Prostate gland (tissue), 2 donors: Measurements from ENCODE around the gene PTPN7.

Experiments
- CTCF ChIP-seq, 4 experiments: fragments of 200-600 bp in 2 of 4; fragments of 450-650 bp in 2 of 4; sonication (generic) in 2 of 4; IDR thresholded peaks; 1 replicate in 3 of 4; 2 replicates in 1 of 4; pipeline ENCODE4 v1.5.1; 2016 to 2019; ENCODE audit warnings: antibody characterized with exemption in 4 of 4, mild to moderate bottlenecking in 2 of 4, moderate library complexity in 2 of 4
- POLR2A ChIP-seq: fragments of 450-650 bp; IDR thresholded peaks from one replicate; pipeline ENCODE4 v1.6.1; 2016; ENCODE audit warnings: antibody characterized with exemption, mild to moderate bottlenecking
- POLR2AphosphoS5 ChIP-seq: sonication (generic); formaldehyde crosslinking; IDR thresholded peaks from one replicate; pipeline ENCODE4 v1.6.1; 2017; ENCODE audit warnings: antibody characterized with exemption

DNA sequence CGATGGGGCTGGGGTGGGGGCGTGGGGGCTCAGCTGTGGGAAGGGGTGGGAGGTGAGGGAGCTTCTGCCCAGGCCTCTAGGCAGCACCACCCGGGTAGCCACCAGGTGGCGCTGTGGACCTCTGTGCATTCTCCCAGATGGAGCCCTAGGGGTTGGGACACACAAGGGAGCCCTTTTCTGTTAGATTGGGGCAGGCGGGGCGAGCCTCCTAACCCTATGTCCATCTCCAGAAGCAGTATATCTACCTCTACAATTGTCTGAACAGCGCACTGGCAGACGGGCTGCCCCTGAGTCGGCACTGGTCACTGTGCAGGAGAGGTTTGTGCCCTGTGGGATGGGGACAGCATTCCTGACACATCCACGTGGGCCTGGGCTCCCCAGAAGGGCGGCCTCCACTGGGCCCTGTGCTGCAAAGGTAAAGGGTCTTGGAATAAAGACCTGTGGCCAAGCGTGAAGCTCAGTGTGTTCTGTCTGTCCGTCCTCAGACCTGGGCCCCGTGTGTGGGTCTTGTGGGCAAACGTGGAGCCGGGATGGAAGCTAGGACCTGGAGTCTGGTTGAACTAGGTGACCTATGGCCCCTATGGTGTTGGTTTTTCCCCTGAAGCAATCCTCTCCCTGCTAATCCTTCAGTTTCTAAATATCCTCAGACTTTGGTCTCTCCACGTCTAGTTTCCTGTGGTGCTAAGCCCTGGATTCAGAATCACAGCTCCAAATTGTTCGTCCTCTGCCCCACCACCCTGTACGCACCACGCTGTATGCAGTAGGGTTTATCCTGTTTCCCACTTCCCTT lies 28.8 kb upstream of the PTPN7 start:
- TF ChIP-seq CTCF (IDR thresholded peaks at IDR 0.05) = peak; percentile 66 to 81 (median 77)
- no peak for TF ChIP-seq POLR2A
- TF ChIP-seq POLR2AphosphoS5 = no peak
